ENCODE results near the gene ABCA2.

ABCA2 gene

GRCh38 chr9:137020771-137021567 is 7.1 kb downstream of the ABCA2 start:
- no peaks in the 10 kb centered on the region for H3K9me3 ChIP-seq (ENCODE audit: severe bottlenecking)
- TF ChIP-seq CTCF (IDR thresholded peaks at IDR 0.05; ENCODE audit: low read depth, low read length) = no peak
- no peak overlapping the region for H3K4me3 ChIP-seq (ENCODE audit: low read depth, low read length)
- no peak overlapping the region for H3K27ac ChIP-seq
- peaks cover 19% of the 10 kb centered on the region for H3K36me3 ChIP-seq
- H3K27me3 ChIP-seq (ENCODE audit: insufficient read depth, low read depth, severe bottlenecking) = no peaks in the 10 kb centered on the region
- DNase-seq = no peak

- Histone ChIP-seq H3K27ac (no peak overlapping the region), H3K4me3 (ENCODE audit: low read depth, low read length) (no peak overlapping the region), H3K27me3 (ENCODE audit: insufficient read depth, low read depth, severe bottlenecking) (no peaks in the 10 kb centered on the region), H3K9me3 (ENCODE audit: severe bottlenecking) (no peaks in the 10 kb centered on the region), H3K36me3 (peaks cover 24% of the 10 kb centered on the region)
- TF ChIP-seq CTCF (IDR thresholded peaks at IDR 0.05; ENCODE audit: low read depth, low read length) = no peak
- no peak for DNase-seq
These were observed 8.0 kb downstream of the ABCA2 start for GRCh38 chr9:137019891-137020683.

- peaks cover 29% of the 10 kb centered on the region for H3K36me3 ChIP-seq
- H3K27me3 ChIP-seq (ENCODE audit: insufficient read depth, low read depth, severe bottlenecking) = no peaks in the 10 kb centered on the region
- TF ChIP-seq CTCF (IDR thresholded peaks at IDR 0.05; ENCODE audit: low read depth, low read length) = no peak
- H3K9me3 ChIP-seq (ENCODE audit: severe bottlenecking) = no peaks in the 10 kb centered on the region
- no peak overlapping the region for H3K4me3 ChIP-seq (ENCODE audit: low read depth, low read length)
- H3K27ac ChIP-seq = no peak overlapping the region
- DNase-seq = no peak
These were observed 9.1 kb downstream of the ABCA2 start for GRCh38 chr9:137018761-137019559.

- no peak for DNase-seq
- no peak overlapping the region for H3K4me3 ChIP-seq (ENCODE audit: low read depth, low read length)
- H3K9me3 ChIP-seq (ENCODE audit: severe bottlenecking) = no peaks in the 10 kb centered on the region
- peaks cover 29% of the 10 kb centered on the region for H3K36me3 ChIP-seq
- no peak overlapping the region for H3K27ac ChIP-seq
- no peaks in the 10 kb centered on the region for H3K27me3 ChIP-seq (ENCODE audit: insufficient read depth, low read depth, severe bottlenecking)
- no peak for TF ChIP-seq CTCF (IDR thresholded peaks at IDR 0.05; ENCODE audit: low read depth, low read length)
These were observed 10.1 kb downstream of the ABCA2 start for GRCh38 chr9:137017791-137018497.

- H3K4me3 ChIP-seq (ENCODE audit: low read depth, low read length) = no peak overlapping the region
- TF ChIP-seq CTCF (IDR thresholded peaks at IDR 0.05; ENCODE audit: low read depth, low read length) = no peak
- DNase-seq = no peak
- H3K27me3 ChIP-seq (ENCODE audit: insufficient read depth, low read depth, severe bottlenecking) = no peaks in the 10 kb centered on the region
- no peak overlapping the region for H3K27ac ChIP-seq
- peaks cover 32% of the 10 kb centered on the region for H3K36me3 ChIP-seq
- H3K9me3 ChIP-seq (ENCODE audit: severe bottlenecking) = no peaks in the 10 kb centered on the region
These were observed 11.0 kb downstream of the ABCA2 start for GRCh38 chr9:137017071-137017470.
